Measurements from ENCODE around the gene FSIP1.
A peak's percentile ranks its signal among the peaks of the same experiment; 100 is the strongest.

The FSIP1 gene

DNA sequence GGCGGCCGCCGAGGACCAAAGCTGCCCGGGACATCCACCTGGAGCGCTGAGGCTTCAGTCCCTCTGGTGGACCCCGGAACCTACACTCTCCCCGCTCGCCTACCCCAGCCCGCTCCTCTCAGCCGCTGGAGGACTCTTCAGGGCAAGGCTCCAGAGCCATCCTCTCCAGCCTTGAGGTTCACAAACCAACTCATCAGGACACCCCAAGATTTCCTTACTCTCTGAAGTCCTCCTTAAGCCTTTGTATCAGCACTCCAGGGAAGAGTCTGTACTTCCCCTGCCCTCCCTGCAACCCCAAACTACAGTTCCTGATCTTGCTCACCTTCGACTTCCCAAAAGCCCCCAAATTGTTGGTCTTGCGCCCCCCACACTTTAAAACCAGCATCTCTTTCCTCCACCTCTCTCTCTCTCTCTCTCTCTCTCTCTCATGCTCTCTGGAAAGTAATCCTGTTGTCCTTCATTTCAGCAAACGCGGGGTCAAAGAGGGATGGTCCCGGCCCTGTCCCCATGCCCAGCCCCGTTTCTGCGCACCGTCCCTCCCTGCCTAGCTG lies 201.3 kb downstream of the FSIP1 start:
- peaks cover 54% of the 10 kb centered on the region for H3K36me3 ChIP-seq (ENCODE audit: low read depth)
- no peaks in the 10 kb centered on the region for H3K9me3 ChIP-seq (ENCODE audit: severe bottlenecking)
- ATAC-seq (ENCODE audit: low read depth) (no peak), DNase-seq (ENCODE audit: low spot score) (no peak)
- peak overlapping the region; percentile 68 for H3K4me3 ChIP-seq (ENCODE audit: severe bottlenecking)
- H3K4me1 ChIP-seq (ENCODE audit: insufficient read depth, poor library complexity, severe bottlenecking) = peaks cover 20% of the 10 kb centered on the region
- TF ChIP-seq, protein P1, sequence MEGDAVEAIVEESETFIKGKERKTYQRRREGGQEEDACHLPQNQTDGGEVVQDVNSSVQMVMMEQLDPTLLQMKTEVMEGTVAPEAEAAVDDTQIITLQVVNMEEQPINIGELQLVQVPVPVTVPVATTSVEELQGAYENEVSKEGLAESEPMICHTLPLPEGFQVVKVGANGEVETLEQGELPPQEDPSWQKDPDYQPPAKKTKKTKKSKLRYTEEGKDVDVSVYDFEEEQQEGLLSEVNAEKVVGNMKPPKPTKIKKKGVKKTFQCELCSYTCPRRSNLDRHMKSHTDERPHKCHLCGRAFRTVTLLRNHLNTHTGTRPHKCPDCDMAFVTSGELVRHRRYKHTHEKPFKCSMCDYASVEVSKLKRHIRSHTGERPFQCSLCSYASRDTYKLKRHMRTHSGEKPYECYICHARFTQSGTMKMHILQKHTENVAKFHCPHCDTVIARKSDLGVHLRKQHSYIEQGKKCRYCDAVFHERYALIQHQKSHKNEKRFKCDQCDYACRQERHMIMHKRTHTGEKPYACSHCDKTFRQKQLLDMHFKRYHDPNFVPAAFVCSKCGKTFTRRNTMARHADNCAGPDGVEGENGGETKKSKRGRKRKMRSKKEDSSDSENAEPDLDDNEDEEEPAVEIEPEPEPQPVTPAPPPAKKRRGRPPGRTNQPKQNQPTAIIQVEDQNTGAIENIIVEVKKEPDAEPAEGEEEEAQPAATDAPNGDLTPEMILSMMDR (IDR thresholded peaks at IDR 0.05; ENCODE audit: poor library complexity, severe bottlenecking) = no peak
- H3K27me3 ChIP-seq (ENCODE audit: insufficient read depth, poor library complexity, severe bottlenecking) = no peaks in the 10 kb centered on the region
- peak overlapping the region; percentile 95 for H3K27ac ChIP-seq (ENCODE audit: poor library complexity, severe bottlenecking)

DNA sequence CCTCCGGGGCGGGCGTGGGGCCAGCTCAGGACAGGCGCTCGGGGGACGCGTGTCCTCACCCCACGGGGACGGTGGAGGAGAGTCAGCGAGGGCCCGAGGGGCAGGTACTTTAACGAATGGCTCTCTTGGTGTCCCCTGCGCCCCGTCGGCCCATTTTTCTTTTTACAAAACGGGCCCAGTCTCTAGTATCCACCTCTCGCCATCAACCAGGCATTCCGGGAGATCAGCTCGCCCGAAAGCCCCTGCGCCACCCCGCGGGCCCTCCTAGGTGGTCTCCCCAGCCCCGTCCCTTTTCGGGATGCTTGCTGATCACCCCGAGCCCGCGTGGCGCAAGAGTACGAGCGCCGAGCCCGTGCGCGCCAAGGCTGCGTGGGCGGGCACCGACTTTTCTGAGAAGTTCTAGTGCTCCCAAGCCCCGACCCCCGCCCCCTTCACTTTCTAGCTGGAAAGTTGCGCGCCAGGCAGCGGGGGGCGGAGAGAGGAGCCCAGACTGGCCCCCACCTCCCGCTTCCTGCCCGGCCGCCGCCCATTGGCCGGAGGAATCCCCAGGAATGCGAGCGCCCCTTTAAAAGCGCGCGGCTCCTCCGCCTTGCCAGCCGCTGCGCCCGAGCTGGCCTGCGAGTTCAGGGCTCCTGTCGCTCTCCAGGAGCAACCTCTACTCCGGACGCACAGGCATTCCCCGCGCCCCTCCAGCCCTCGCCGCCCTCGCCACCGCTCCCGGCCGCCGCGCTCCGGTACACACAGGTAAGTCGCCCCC lies 202.0 kb downstream of the FSIP1 start, which contains the start of gene THBS1:
Gene THBS1 (plus strand): TSS at position 595 of the 757 bp plus-strand sequence. CDS start 779 bp downstream, outside the sequence.
- DNase-seq (ENCODE audit: low spot score) (peak; percentile 99), ATAC-seq (ENCODE audit: low read depth) (peak; percentile 46)
- Histone ChIP-seq H3K4me3 (ENCODE audit: severe bottlenecking) (peak within 1 kb of the TSS; percentile 68), H3K36me3 (ENCODE audit: low read depth) (peaks cover 47% of the 10 kb centered on the region), H3K4me1 (ENCODE audit: insufficient read depth, poor library complexity, severe bottlenecking) (peaks cover 20% of the 10 kb centered on the region), H3K27me3 (ENCODE audit: insufficient read depth, poor library complexity, severe bottlenecking) (no peaks in the 10 kb centered on the region), H3K9me3 (ENCODE audit: severe bottlenecking) (no peaks in the 10 kb centered on the region), H3K27ac (ENCODE audit: poor library complexity, severe bottlenecking) (peak within 1 kb of the TSS; percentile 95)
- TF ChIP-seq, protein P1 (IDR thresholded peaks at IDR 0.05; ENCODE audit: poor library complexity, severe bottlenecking) = peak; percentile 96

DNA sequence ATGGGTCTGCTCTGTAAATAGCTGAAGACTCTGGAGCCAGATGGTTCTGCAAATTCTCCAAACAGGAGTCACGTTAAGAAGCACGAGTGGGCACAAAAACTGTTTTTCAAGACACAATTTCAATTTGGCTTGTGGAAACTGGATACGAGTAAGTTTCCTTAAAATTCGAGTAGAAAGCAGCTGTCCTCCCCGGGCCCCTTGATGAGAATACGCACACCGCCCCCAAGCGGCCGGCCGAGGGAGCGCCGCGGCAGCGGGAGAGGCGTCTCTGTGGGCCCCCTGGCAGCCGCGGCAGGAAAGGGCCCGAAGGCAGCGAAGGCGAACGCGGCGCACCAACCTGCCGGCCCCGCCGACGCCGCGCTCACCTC lies 202.5 kb downstream of the FSIP1 start:
- Histone ChIP-seq H3K36me3 (ENCODE audit: low read depth) (peaks cover 42% of the 10 kb centered on the region), H3K9me3 (ENCODE audit: severe bottlenecking) (no peaks in the 10 kb centered on the region), H3K27ac (ENCODE audit: poor library complexity, severe bottlenecking) (peak overlapping the region; percentile 95), H3K27me3 (ENCODE audit: insufficient read depth, poor library complexity, severe bottlenecking) (no peaks in the 10 kb centered on the region), H3K4me1 (ENCODE audit: insufficient read depth, poor library complexity, severe bottlenecking) (peaks cover 20% of the 10 kb centered on the region), H3K4me3 (ENCODE audit: severe bottlenecking) (peak overlapping the region; percentile 68)
- TF ChIP-seq, protein P1 (IDR thresholded peaks at IDR 0.05; ENCODE audit: poor library complexity, severe bottlenecking) = peak; percentile 100
- ATAC-seq (ENCODE audit: low read depth) (peak; percentile 36), DNase-seq (ENCODE audit: low spot score) (peak; percentile 93)

DNA sequence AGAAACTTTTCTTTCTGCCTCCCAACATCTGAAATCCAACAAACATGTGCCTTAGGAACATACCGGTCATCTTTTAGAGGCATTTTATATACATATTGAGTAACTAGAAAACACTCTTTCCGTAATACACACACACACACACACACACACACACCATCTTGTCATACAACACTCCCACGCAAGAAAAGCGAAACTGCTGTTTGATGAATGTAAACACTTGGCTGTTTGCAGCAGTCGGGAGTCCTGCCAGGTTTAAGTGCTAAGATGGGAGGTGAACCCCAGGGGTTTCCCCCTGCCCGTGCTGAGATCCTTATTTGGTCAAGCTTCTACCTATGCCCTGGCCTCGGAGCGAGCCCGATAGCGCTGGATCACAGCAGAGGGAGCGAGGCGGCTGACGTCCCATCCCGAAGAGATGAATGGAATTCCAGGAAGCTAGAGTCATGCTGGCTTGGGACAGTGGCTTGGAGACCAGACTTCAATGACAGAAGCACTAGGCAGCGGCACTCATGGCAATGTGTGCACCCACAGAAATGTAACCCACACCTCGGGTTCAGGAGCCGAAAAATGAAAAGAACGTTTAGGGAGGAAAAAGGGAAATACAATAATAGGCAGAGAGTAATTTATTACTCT lies 203.0 kb downstream of the FSIP1 start:
- Histone ChIP-seq H3K27me3 (ENCODE audit: insufficient read depth, poor library complexity, severe bottlenecking) (no peaks in the 10 kb centered on the region), H3K4me1 (ENCODE audit: insufficient read depth, poor library complexity, severe bottlenecking) (peaks cover 15% of the 10 kb centered on the region), H3K4me3 (ENCODE audit: severe bottlenecking) (peak overlapping the region; percentile 68), H3K36me3 (ENCODE audit: low read depth) (peaks cover 37% of the 10 kb centered on the region), H3K27ac (ENCODE audit: poor library complexity, severe bottlenecking) (peak overlapping the region; percentile 95), H3K9me3 (ENCODE audit: severe bottlenecking) (no peaks in the 10 kb centered on the region)
- TF ChIP-seq, protein P1 (IDR thresholded peaks at IDR 0.05; ENCODE audit: poor library complexity, severe bottlenecking) = no peak
- peak; percentile 97 for DNase-seq (ENCODE audit: low spot score)
- ATAC-seq (ENCODE audit: low read depth) = peak; percentile 59

Data from RWPE2 (cell line).